Psoas muscle (tissue), 8 donors: ENCODE measurements around the gene CAMTA1. TPM values are rescaled to one million over a fixed set of nuclear protein-coding genes. Genes with fewer than 3 reads are reported as not detected.

ENCODE experiments used
- ATAC-seq, 4 donors: fragments of 200-7000 bp; cut with Tn5 transposase; one replicate each; pipeline ENCODE4 v1.9.1; 2020; ENCODE audit warnings: moderate library complexity in 3 of 4, mild to moderate bottlenecking in 2 of 4
- DNase-seq, 2 donors: peaks; one replicate each; pipeline ENCODE4 v3.0.0-alpha.2; 2020
- H3K27ac ChIP-seq: fragments of 200-600 bp; one replicate; pipeline ENCODE4 v1.8.0; 2022
- H3K27me3 ChIP-seq, 3 donors: fragments of 200-600 bp in 1 of 3; one replicate each; pipeline versions ENCODE4 v1.6.1 to v1.8.0; 2013 to 2022; ENCODE audit warnings: low read length in 2 of 3, mild to moderate bottlenecking in 2 of 3, moderate library complexity in 1 of 3; ENCODE audit not compliant: insufficient read depth in 3 of 3
- H3K36me3 ChIP-seq, 2 donors: fragments of 200-600 bp in 1 of 2; one replicate each; pipeline versions ENCODE4 v1.6.1 to v1.8.0; 2013 to 2022; ENCODE audit warnings: low read depth in 1 of 2, mild to moderate bottlenecking in 1 of 2, moderate library complexity in 1 of 2; ENCODE audit not compliant: insufficient read depth in 1 of 2
- H3K4me1 ChIP-seq: fragments of 200-600 bp; one replicate; pipeline ENCODE4 v1.8.0; 2022
- H3K4me3 ChIP-seq: fragments of 200-600 bp; one replicate; pipeline ENCODE4 v1.8.0; 2022; ENCODE audit warnings: mild to moderate bottlenecking
- H3K9me3 ChIP-seq: fragments of 200-600 bp; one replicate; pipeline ENCODE4 v1.8.0; 2022
- CTCF ChIP-seq: fragments of 200-600 bp; IDR thresholded peaks from one replicate; pipeline ENCODE4 v1.8.0; 2022; ENCODE audit warnings: antibody characterized with exemption
- WGBS, 3 donors: extraction: QIAGEN DNeasy Blood & Tissue Kit; methylation state at CpG; one replicate each; pipeline versions ENCODE4 v1.1.6 to v1.1.7; 2013; 5-methylcytosine and 5-hydroxymethylcytosine counted together
- intact Hi-C, 2 donors: fragments of 100-400 bp; cut with DNase I; formaldehyde crosslinking; loops; one replicate each; pipeline versions ENCODE4 v1.11.0 to v1.14.2; 2022
- polyA plus RNA-seq, 3 donors: library from polyadenylated mRNA; stranded (reverse); fragments of 200-250 nt; gene quantifications; one replicate each; pipeline ENCODE4 v1.2.3, GENCODE V29; 2013
- total RNA-seq, 4 donors: library from RNA; stranded (reverse); fragmentation: NEBNext Ultra II Directional in 2 of 4; extraction: Animal tissue kit (Norgen Biotek cat#: 25700) in 2 of 4; gene quantifications; one replicate each; pipeline versions ENCODE4 v1.2.1 to v1.2.4, GENCODE V29; 2021 to 2023
- donor health status: healthy with polysubstance abuse.
- donor health status: DM: no; HTN: no; CAD: no; lungs with moderate emphysema.
- donor health status: Bipolar disorder and iron deficiency.
- donor health status: healthy.
- donor health status: DM: yes; HTN: yes; CAD: no.
- donor health status: DM: no; HTN: no; CAD: no.
- donor health status: DM: no; HTN: no; CAD: no.
- donor health status: DM: yes; HTN: yes; CAD: no.

CAMTA1 gene
- total and polyA plus RNA-seq, 7 donors: 64.6 to 206 (median 76.5) TPM

- TF ChIP-seq CTCF: no peak
- no peak overlapping the region for H3K27ac ChIP-seq
- intact Hi-C loops: loop anchor here (5.0 to 10.0 kb wide), 2 partner anchors 173 to 601 kb away; no protein-coding TSS in a partner anchor
- ATAC-seq (no peak), DNase-seq (no peak)
- H3K36me3 ChIP-seq: no peaks in the 10 kb centered on the region
- no peak overlapping the region for H3K4me3 ChIP-seq
- WGBS, 3 donors: 71 to 76% (median 73%) methylated on average over 26 of the region's 26 CpGs
- H3K9me3 ChIP-seq: no peaks in the 10 kb centered on the region
- peaks cover 7% of the 10 kb centered on the region for H3K4me1 ChIP-seq
- peaks cover 0 to 14% (median 4%) of the 10 kb centered on the region in 3 donors for H3K27me3 ChIP-seq
Measured at GRCh38 chr1:7043719-7044535, 258.7 kb downstream of the CAMTA1 start.

GRCh38 chr1:7045897-7046296 lies 260.6 kb downstream of the CAMTA1 start:
- intact Hi-C loops: loop anchor here (10.0 kb wide), 1 partner anchor 599 kb away; no protein-coding TSS in a partner anchor
- peaks cover 0 to 14% (median 0%) of the 10 kb centered on the region in 3 donors for H3K27me3 ChIP-seq

GRCh38 chr1:7046314-7046713 lies 261.1 kb downstream of the CAMTA1 start:
- Histone ChIP-seq H3K9me3 (no peaks in the 10 kb centered on the region), H3K27ac (no peak overlapping the region), H3K4me3 (no peak overlapping the region), H3K36me3 (no peaks in the 10 kb centered on the region), H3K27me3 (peaks cover 0 to 14% (median 0%) of the 10 kb centered on the region in 3 donors), H3K4me1 (peaks cover 7% of the 10 kb centered on the region)
- DNase-seq: no peak
- no peak for ATAC-seq
- intact Hi-C loops: loop anchor here (10.0 kb wide), 1 partner anchor 598 kb away; no protein-coding TSS in a partner anchor
- WGBS, 3 donors: 0 to 3% (median 1%) methylated on average over 4 of the region's 4 CpGs
- TF ChIP-seq CTCF: no peak

More at GRCh38 chr1:7045897-7046296, 260.6 kb downstream of the CAMTA1 start:
- no peak for TF ChIP-seq CTCF
- H3K36me3 ChIP-seq: no peaks in the 10 kb centered on the region
- H3K4me1 ChIP-seq: peaks cover 7% of the 10 kb centered on the region
- no peak overlapping the region for H3K27ac ChIP-seq
- DNase-seq: no peak
- H3K9me3 ChIP-seq: no peaks in the 10 kb centered on the region
- no peak overlapping the region for H3K4me3 ChIP-seq
- WGBS, 3 donors: 92 to 100% (median 93%) methylated on average over 1 of the region's 1 CpG
- no peak for ATAC-seq

GRCh38 chr1:7046891-7047290 lies 261.6 kb downstream of the CAMTA1 start:
- ATAC-seq: no peak
- Histone ChIP-seq H3K9me3 (no peaks in the 10 kb centered on the region), H3K4me1 (peaks cover 7% of the 10 kb centered on the region), H3K27ac (no peak overlapping the region), H3K36me3 (no peaks in the 10 kb centered on the region), H3K27me3 (peaks cover 0 to 14% (median 0%) of the 10 kb centered on the region in 3 donors), H3K4me3 (no peak overlapping the region)
- 95 to 100% (median 100%) methylated on average over 1 of the region's 1 CpG for WGBS, 3 donors
- TF ChIP-seq CTCF: no peak
- no peak for DNase-seq
- intact Hi-C loops: loop anchor here (10.0 kb wide), 1 partner anchor 598 kb away; no protein-coding TSS in a partner anchor
